ENCODE measurements around the gene SVIP.

The SVIP gene

GRCh38 chr11:22787551-22788162, 41.9 kb downstream of the SVIP start:
- DNase-seq = no peak

GRCh38 chr11:22787055-22787454, 42.5 kb downstream of the SVIP start:
- DNase-seq = no peak

- no peak for DNase-seq
These were observed 43.1 kb downstream of the SVIP start for GRCh38 chr11:22786475-22786874.

GRCh38 chr11:22785251-22785650, 44.4 kb downstream of the SVIP start:
- DNase-seq = no peak

- no peak for DNase-seq
These were observed 48.5 kb downstream of the SVIP start for GRCh38 chr11:22780952-22781593.

- DNase-seq = no peak
These were observed 49.8 kb downstream of the SVIP start for GRCh38 chr11:22779850-22780249.

- no peak for DNase-seq
These were observed 51.0 kb downstream of the SVIP start for GRCh38 chr11:22778642-22779041.

GRCh38 chr11:22775248-22775647, 54.4 kb downstream of the SVIP start:
- DNase-seq = no peak

GRCh38 chr11:22774716-22775115, 54.9 kb downstream of the SVIP start:
- no peak for DNase-seq

- no peak for DNase-seq
These were observed 60.5 kb downstream of the SVIP start for GRCh38 chr11:22769081-22769480.

Measured in effector CD8-positive, alpha-beta T cell (primary cell).